Right atrium auricular region (tissue), 2 donors: ENCODE measurements around the gene TFF2. TPM values are rescaled to one million over a fixed set of nuclear protein-coding genes. Genes with fewer than 3 reads are reported as not detected.

Experiments
- DNase-seq: peaks from one replicate; pipeline ENCODE4 v3.0.0-alpha.2; 2019; ENCODE audit warnings: low spot score
- H3K27ac ChIP-seq, 2 donors: fragments of 200-600 bp; sonication (generic); 1 replicate in 1 of 2; 2 replicates in 1 of 2; pipeline ENCODE4 v1.5.1; 2016 to 2019
- H3K27me3 ChIP-seq, 2 donors: fragments of 200-600 bp; sonication (generic); one replicate each; pipeline versions ENCODE4 v1.5.1 to v1.6.0; 2017 to 2019
- H3K36me3 ChIP-seq: fragments of 200-600 bp; sonication (generic); one replicate; pipeline ENCODE4 v1.5.1; 2016
- H3K4me1 ChIP-seq, 2 donors: fragments of 200-600 bp; sonication (generic); one replicate each; pipeline versions ENCODE4 v1.5.1 to v1.6.0; 2017 to 2019
- H3K4me3 ChIP-seq, 2 donors: fragments of 200-600 bp; sonication (generic); 1 replicate in 1 of 2; 2 replicates in 1 of 2; pipeline ENCODE4 v1.5.1; 2017 to 2019; ENCODE audit warnings: mild to moderate bottlenecking in 1 of 2, moderate library complexity in 1 of 2
- H3K9me3 ChIP-seq, 2 donors: fragments of 200-600 bp; sonication (generic); one replicate each; pipeline ENCODE4 v1.5.1; 2019
- CTCF ChIP-seq, 2 donors: fragments of 200-600 bp; sonication (generic); IDR thresholded peaks; one replicate each; pipeline ENCODE4 v1.5.1; 2019; ENCODE audit warnings: antibody characterized with exemption in 2 of 2
- total RNA-seq, 2 donors: library from RNA; depleted of rRNA; stranded (reverse); fragments of >200 nt; gene quantifications; one replicate each; pipeline ENCODE4 v1.1.0, GENCODE V29; 2016

TFF2 gene
- total RNA-seq, 2 donors from 2014 or later = not detected

DNA sequence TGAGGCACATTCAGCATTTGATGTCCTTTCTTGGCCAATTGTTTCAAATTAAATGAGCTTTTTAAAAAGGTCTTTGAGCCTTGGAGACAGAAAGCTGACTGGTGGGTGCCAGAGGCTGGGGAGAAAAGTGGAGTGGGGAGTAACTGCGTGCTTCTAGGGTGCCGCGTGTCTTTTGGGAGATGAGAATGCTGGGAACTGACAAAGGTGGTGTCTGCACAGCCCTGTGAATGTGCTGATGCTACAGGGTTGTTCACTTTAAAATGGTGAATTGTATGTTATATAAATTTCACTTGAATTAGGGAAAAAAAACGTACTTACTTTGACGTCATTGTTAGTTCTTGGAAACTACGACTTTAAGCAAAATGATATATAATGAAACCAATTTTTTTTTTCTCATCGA is 23.7 kb upstream of the TFF2 start:
- Histone ChIP-seq H3K27ac (no peak overlapping the region), H3K4me3 (no peak overlapping the region), H3K36me3 (no peaks in the 10 kb centered on the region), H3K9me3 (no peaks in the 10 kb centered on the region), H3K27me3 (no peaks in the 10 kb centered on the region), H3K4me1 (no peaks in the 10 kb centered on the region)
- no peak for TF ChIP-seq CTCF (IDR thresholded peaks at IDR 0.05)
- DNase-seq = no peak

DNA sequence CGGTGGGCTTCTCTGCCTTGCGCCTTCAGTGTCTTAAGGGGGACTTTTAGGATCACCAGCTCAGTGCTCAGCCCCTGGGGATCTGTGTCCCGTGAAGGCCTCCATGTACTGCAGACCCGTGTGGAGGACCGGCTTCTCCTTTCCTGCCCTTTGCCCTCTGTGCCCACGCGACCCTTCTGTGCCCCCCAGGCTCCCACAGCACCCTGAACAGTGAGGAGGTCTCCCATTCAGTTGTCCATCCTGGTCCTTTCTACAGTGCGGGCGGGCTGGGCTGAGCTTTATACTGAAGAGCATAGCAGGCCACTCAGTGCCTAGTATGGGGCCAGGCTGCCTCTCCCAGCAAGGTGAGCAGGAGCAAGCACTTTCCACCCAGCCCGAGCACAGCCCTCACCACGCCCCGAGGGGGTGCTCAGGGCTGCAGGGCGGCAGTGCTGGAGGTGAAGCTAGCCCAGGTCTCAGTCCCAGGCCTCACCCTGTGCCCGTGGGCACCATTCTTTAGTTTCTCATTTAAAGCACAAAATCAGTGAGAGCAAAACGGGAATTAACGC is 23.2 kb upstream of the TFF2 start:
- no peaks in the 10 kb centered on the region for H3K27me3 ChIP-seq
- no peaks in the 10 kb centered on the region for H3K36me3 ChIP-seq
- no peak overlapping the region for H3K4me3 ChIP-seq
- no peak for TF ChIP-seq CTCF (IDR thresholded peaks at IDR 0.05)
- H3K9me3 ChIP-seq = no peaks in the 10 kb centered on the region
- no peaks in the 10 kb centered on the region for H3K4me1 ChIP-seq
- no peak overlapping the region for H3K27ac ChIP-seq
- no peak for DNase-seq

DNA sequence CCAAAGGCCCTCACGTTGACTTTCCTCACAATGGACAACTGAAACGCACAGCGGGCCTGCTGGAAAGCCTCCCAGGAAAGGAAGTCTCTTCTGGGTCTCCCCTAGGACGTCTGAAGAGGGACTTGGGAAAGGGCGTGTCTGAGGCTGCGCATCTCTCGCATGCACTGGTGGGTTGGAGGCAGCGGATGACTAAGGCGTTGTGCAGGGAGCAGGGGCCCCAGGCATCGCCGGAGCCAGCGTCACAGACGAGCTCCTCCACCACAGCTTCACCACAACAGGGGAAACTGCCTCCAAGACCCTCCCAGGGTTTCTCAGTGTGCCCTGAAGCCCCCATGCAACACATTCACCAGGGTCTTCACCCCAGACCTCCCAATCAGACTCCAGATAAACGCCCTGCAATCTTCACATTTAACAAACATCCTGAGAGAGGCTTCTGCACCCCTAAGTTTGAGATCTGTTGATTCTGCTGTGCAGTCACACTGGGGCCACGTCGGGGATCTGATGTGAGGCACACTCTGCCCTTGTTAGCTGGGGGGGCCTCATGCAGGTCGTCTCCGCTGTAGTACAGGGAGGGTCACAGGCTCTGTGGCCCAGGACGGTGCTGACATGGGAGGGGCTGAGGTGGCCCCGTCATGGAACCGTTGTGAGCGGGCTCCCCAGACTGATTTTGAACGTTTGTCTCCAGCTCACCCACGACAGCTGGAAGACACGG is 22.6 kb upstream of the TFF2 start:
- DNase-seq = no peak
- no peaks in the 10 kb centered on the region for H3K27me3 ChIP-seq
- no peak for TF ChIP-seq CTCF (IDR thresholded peaks at IDR 0.05)
- H3K27ac ChIP-seq = no peak overlapping the region
- H3K36me3 ChIP-seq = no peaks in the 10 kb centered on the region
- no peaks in the 10 kb centered on the region for H3K9me3 ChIP-seq
- no peaks in the 10 kb centered on the region for H3K4me1 ChIP-seq
- no peak overlapping the region for H3K4me3 ChIP-seq

DNA sequence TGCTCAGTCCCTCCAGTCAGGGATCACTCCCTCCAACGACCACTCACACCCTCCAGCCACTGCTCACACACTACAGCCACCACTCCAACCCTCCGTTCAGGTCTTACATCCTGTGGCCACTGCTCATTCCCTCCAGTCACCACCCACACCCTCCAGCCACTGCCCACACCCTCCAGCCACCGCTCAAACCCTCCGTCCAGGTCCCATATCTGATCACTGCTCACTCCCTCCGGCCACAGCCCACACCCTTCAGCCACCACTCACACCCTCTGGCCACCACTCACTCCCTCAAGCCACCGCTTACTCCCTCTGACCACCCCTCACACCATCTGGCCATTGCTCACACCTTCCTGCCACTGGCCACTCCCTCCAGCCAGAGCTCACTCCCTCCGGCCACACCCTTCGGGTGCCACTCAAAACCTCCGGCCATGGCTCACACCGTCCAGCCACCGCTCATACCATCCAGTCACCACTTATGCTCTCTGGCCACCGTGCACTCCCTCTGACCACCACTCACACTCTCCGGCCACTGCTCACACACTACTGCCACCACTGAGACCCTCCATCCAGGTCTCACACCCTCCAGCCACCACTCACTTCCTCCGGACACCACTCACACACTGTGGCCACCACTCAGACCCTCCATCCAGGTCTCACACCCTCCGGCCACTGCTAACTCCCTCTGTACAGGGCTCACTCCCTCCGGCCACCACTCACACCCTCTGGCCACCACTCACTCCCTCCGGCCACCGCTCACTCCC is 20.3 kb upstream of the TFF2 start:
- no peak overlapping the region for H3K27ac ChIP-seq
- DNase-seq = no peak
- no peaks in the 10 kb centered on the region for H3K27me3 ChIP-seq

DNA sequence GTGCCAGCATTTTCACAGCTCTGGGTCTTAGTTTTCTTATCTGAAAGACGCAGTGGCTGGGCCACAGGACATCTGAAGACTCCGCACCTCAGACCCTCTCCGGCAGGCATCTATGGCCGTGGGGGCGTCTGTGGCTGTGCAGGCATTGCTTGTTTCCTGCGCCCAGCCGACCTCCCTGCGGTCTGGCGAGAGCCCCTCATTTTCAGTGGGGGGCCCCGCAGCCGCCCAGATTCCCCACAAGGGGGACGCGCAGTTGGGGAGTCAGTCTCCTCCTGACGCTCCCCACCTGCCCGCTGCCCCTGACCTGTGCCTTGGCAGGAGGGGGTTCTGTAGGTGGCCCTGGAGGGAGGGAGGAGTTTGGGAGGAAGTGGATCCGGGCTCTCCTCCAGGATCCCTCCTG is 19.0 kb upstream of the TFF2 start:
- H3K4me3 ChIP-seq = no peak overlapping the region
- no peaks in the 10 kb centered on the region for H3K36me3 ChIP-seq
- H3K4me1 ChIP-seq = no peaks in the 10 kb centered on the region
- no peak overlapping the region for H3K27ac ChIP-seq
- no peaks in the 10 kb centered on the region for H3K9me3 ChIP-seq
- DNase-seq = no peak
- no peak for TF ChIP-seq CTCF (IDR thresholded peaks at IDR 0.05)
- no peaks in the 10 kb centered on the region for H3K27me3 ChIP-seq

More for the DNA sequence above, 20.3 kb upstream of the TFF2 start:
- H3K4me3 ChIP-seq = no peak overlapping the region
- no peak for TF ChIP-seq CTCF (IDR thresholded peaks at IDR 0.05)
- H3K36me3 ChIP-seq = no peaks in the 10 kb centered on the region
- H3K9me3 ChIP-seq = no peaks in the 10 kb centered on the region
- H3K4me1 ChIP-seq = no peaks in the 10 kb centered on the region
